Fibroblast of mammary gland (primary cell): ENCODE results near the gene DMXL1.
"Not testable (repeated sequence)": the region's sequence is repeated elsewhere in the genome, so short reads cannot be mapped to it uniquely, and the experiment has no call there.

Experiments
- DNase-seq: peaks from one replicate; pipeline ENCODE4 v3.0.0-alpha.2; 2010; ENCODE audit warnings: low read depth
- H3K4me3 ChIP-seq: 2 replicates; pipeline ENCODE4 v1.5.1; 2011; ENCODE audit warnings: low read depth, mild to moderate bottlenecking, low read length, moderate library complexity; ENCODE audit not compliant: control insufficient read depth
- TF ChIP-seq, protein P1 (sequence below): conservative IDR thresholded peaks from 2 replicates; pipeline ENCODE4 v1.5.1; 2011; ENCODE audit warnings: low read depth, low read length, inconsistent platforms; ENCODE audit not compliant: control insufficient read depth, insufficient read depth

DMXL1 gene

DNA sequence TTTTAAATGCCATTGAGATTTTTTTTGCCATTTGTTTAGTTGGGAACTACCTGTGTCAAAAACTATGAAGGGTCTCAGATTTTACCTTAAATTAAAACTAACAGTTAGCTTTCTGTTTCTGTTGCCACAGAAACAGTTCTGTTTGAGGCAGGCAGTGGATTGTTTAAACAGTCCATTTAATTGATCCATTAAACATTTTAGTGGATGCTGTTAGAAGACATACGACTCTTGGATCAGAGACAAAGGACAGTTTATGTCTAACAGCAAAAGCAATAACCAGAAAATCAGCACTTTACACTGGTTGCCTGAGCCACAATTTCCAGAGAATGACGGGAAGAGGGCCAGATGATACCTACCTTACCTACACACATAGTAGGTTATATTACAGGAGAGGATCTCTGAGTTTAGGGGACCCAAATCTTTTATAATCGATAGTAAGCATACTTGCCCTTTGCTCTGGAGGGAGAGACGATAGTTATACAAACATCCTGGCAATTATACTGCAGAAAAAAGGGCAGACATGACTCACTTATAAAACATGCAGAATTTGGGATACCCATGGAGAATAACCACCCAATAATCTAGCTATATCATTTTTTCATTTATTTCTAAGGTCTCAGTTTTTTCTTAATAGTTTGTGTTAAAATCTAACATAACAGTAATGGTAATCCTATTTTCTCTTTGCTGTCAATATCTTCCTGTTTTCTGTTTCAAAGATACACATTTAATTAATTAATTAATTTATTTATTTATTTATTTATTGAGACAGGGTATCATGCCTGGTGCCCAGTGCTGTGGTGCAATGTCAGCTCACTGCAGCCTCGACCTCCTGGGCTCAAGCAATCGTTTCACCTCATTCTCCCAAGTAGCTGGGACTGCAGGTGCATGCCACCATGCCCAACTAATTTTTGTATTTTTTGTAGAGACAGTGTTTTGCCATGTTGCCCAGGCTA, 148.2 kb downstream of the DMXL1 start:
- H3K4me3 ChIP-seq, result no peak overlapping the region
- TF ChIP-seq, protein P1, sequence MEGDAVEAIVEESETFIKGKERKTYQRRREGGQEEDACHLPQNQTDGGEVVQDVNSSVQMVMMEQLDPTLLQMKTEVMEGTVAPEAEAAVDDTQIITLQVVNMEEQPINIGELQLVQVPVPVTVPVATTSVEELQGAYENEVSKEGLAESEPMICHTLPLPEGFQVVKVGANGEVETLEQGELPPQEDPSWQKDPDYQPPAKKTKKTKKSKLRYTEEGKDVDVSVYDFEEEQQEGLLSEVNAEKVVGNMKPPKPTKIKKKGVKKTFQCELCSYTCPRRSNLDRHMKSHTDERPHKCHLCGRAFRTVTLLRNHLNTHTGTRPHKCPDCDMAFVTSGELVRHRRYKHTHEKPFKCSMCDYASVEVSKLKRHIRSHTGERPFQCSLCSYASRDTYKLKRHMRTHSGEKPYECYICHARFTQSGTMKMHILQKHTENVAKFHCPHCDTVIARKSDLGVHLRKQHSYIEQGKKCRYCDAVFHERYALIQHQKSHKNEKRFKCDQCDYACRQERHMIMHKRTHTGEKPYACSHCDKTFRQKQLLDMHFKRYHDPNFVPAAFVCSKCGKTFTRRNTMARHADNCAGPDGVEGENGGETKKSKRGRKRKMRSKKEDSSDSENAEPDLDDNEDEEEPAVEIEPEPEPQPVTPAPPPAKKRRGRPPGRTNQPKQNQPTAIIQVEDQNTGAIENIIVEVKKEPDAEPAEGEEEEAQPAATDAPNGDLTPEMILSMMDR, result no peak
- peak; percentile 4 for DNase-seq

GRCh38 chr5:119220576-119221197, 149.8 kb downstream of the DMXL1 start:
- no peak for DNase-seq
- TF ChIP-seq, protein P1, result no peak
- no peak overlapping the region for H3K4me3 ChIP-seq

- TF ChIP-seq, protein P1, result no peak
- no peak overlapping the region for H3K4me3 ChIP-seq
- DNase-seq, result no peak
These were observed 150.4 kb downstream of the DMXL1 start for GRCh38 chr5:119221330-119221729.

GRCh38 chr5:119229950-119230349, 159.1 kb downstream of the DMXL1 start:
- TF ChIP-seq, protein P1, result no peak
- no peak overlapping the region for H3K4me3 ChIP-seq
- no peak for DNase-seq

DNA sequence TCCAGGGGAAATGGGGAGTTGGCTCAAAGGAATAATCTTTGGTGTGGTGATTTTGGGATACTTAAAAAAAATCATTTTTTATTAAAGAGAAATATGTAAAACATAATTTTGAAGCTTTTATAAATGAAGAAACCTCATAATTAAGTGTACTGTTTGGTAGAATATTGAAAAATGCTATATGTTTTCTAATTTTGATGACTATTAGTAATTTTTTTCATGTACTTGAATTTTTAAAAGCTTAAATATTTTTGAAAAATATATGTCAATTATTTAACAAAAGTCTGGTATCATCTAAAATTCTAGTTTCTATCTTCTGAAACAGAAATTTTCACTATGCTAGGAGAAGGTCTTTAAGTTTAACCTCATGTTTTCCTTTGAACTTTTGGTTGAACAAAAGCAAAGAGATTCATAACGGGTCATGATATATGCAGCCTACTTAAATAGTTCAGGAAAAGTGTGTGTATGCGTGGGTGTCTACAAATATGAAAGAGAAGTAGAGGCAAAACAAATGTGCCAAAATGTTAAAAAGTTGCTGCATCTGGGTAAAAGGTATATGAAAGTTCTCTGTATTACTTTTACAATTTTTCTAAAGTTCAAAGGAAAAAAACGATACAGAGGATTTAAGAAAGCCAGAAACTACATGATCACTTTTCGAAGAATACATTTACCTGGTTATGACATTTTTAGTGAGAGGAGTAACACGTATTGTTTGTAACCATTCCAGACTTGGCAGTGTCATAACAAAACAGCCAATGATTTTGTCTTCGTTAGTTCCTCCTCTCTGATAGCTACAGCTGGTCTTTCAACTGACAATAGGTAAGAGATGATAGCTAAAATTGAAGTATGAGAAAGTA, 167.6 kb downstream of the DMXL1 start:
- no peak for DNase-seq
- TF ChIP-seq, protein P1, result no peak
- H3K4me3 ChIP-seq, result no peak overlapping the region

- DNase-seq, result no peak
- H3K4me3 ChIP-seq, result no peak overlapping the region
- TF ChIP-seq, protein P1, result no peak
These were observed 168.2 kb downstream of the DMXL1 start for GRCh38 chr5:119239119-119239417.

DNA sequence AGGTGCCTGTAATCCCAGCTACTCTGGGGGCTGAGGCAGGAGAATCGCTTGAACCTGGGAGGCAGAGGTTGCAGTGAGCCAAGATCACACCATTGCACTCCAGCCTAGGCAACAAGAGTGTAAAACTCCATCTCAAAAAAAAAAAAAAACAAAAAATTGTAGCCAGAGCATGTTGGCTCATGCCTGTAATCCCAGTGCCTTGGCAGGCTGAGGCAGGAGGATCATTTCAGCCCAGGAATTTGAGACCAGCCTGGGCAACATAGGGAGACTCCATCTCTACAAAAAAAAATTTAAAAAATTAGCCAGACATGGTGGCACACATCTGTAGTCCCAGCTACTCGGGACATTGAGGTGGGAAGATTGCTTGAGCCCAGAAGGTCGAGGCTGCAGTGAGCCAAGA, 168.9 kb downstream of the DMXL1 start:
- H3K4me3 ChIP-seq, DNase-seq: not testable (repeated sequence)
